ENCODE data around the gene FAM199X. TPM values are rescaled to one million over a fixed set of nuclear protein-coding genes. Genes with fewer than 3 reads are reported as not detected.

The FAM199X gene
- 12.4 and 14.1 TPM in 2 replicates for total RNA-seq

DNA sequence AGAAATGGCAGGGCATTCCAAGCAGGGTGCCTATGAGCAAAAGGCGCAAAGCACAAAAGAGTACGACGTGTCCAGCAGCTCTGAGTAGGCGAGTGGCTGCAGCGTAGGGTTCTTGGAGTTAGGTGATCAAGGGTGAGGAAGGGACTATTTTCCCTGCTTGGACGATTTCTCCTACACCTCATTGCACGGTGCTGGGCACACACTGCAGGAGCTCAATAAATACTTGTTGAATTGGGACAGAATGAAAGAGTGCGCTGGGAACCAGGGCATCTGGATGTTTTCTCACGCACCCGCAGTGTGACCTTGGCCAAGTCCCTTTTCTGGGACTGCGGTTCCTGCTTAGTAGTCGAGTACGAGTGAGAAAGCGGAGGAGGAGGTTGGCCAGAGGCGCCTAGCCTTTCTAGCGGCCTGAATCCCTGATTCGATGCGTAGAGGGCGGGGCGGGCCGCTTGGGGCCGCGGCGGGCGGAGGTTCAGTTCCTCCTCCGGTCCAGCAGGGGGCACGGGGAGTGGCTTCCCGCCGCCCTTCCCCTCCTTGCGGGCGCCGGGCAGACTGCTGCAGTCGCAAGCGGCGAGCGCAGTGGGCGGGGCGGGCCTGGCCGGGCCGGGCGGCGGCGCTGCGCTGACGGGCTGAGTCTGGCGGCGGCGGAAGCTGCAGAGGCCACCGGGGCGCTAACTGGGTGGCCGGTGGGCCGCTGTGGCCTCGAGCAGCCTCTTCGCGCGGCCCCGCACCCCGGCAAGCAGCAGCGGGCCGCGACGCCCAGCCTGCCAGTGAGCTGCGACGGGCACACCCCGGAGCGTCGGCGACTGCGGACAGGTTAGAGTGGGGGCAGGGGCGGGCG, at the start of gene FAM199X:
Gene FAM199X (plus strand): TSS at position 560 of the 841 bp plus-strand sequence. CDS start 333 bp downstream, outside the sequence.

DNA sequence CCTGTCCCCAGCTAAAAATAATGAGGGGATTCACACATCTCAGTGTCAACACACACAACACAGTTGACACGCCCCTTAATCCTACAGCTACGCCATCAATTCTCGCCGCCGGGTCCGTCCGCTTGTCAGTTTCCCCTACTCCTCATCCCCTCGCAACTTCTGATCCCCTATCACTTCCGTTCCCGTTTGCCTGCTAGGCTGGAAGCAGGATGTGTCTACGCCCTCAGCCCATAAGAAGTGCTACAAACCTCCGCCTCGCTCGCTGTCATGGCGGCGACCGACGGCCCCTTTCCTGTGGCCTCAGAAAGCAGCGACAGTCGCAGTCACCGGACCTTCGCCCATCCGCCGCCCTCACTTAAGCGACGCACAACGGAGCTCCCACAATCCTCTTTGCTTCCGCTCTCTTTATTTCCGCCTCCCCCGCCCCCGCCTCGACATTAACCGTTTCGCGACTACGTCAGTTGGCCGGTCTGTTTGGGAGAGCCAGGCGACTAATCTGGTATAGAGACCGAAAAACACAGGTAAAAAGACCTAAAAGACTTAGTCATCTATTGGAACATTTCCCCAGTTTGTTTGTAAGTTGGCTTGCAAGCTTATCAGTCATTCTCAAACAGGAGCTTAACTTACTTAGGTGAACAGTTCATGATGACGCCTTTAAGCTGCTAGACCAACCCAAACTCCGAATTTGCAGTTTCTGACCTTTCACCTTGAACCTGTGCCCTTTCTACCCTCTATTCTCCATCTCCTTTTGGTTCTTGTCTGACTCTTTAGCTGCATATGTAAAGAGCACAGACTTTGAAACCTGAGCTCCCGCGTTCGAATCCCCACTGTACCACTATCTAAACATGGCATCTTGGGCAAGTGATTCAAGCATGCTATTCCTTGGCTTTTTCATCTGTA, 9.4 kb upstream of the FAM199X start, which contains the start of gene SLC25A53:
Gene SLC25A53 (minus strand): TSS at position 380 of the 900 bp plus-strand sequence. CDS start 51,752 bp downstream, outside the sequence.

Other genes with a start within 250 kb of the FAM199X start
- gene TMSB15B, start 203.8 kb upstream of the FAM199X start, total RNA-seq, result 6.9 and 13.6 TPM in 2 replicates
- gene H2BW1, start 152.7 kb upstream of the FAM199X start, total RNA-seq, result not detected in 2 replicates
- gene H2BW2, start 126.5 kb upstream of the FAM199X start, total RNA-seq, result not detected in 2 replicates
- gene TMSB15C, start 90.2 kb upstream of the FAM199X start, total RNA-seq, result 0.40 and 1.3 TPM in 2 replicates
- 1.5 and 14.5 TPM in 2 replicates for gene ZCCHC18, start 53.9 kb upstream of the FAM199X start, total RNA-seq
- 2.8 and 3.2 TPM in 2 replicates for gene SLC25A53, start 9.4 kb upstream of the FAM199X start, total RNA-seq
- 0.20 TPM in 1 of 2 replicates, not detected in the other for gene ESX1, start 88.5 kb downstream of the FAM199X start, total RNA-seq

All from mammary microvascular endothelial cell (primary cell).